ENCODE measurements around the gene SLC15A1. TPM values are rescaled to one million over a fixed set of nuclear protein-coding genes. Genes with fewer than 3 reads are reported as not detected.

Gene SLC15A1
- total and polyA plus RNA-seq, 2 donors (not counting 1 experiment from before 2014, with no cell fraction given): not detected

- Histone ChIP-seq H2AFZ (ENCODE audit: insufficient read depth, low read depth, low read length, poor library complexity, severe bottlenecking) (no peak overlapping the region), H3K79me2 (ENCODE audit: control insufficient read depth, insufficient read depth, low read length) (no peaks in the 10 kb centered on the region), H3K9me3 (ENCODE audit: control extremely low read depth in 1 of 3, control insufficient read depth in 2 of 3, insufficient read depth in 1 of 3, low read length in 2 of 3) (no peaks in the 10 kb centered on the region), H3K27me3 (replicated peaks in 1 of 4; ENCODE audit: control extremely low read depth in 1 of 4, control insufficient read depth in 3 of 4, insufficient read depth in 4 of 4, low read length in 3 of 4) (peaks cover 0 to 3% (median 1%) of the 10 kb centered on the region in 4 experiments), H3K9ac (ENCODE audit: low read length) (no peak overlapping the region), H3K36me3 (replicated peaks in 1 of 2; ENCODE audit: control extremely low read depth in 1 of 2, control insufficient read depth in 1 of 2, extremely low read depth in 1 of 2, insufficient read depth in 2 of 2, low read length in 1 of 2) (no peaks in the 10 kb centered on the region), H3K27ac (ENCODE audit: low read length in 2 of 2) (no peak overlapping the region), H3K4me3 (ENCODE audit: control extremely low read depth in 1 of 5, extremely low read depth in 1 of 5, insufficient read depth in 1 of 5, low read depth in 2 of 5, low read length in 4 of 5) (no peak overlapping the region), H3K4me1 (ENCODE audit: control insufficient read depth in 2 of 2, insufficient read depth in 2 of 2, low read length in 2 of 2) (no peaks in the 10 kb centered on the region), H3K4me2 (replicated peaks; ENCODE audit: low read depth, low read length, poor library complexity, severe bottlenecking) (no peak overlapping the region), H4K20me1 (ENCODE audit: control insufficient read depth, insufficient read depth, low read length, poor library complexity, severe bottlenecking) (no peaks in the 10 kb centered on the region)
- no peak overlapping the region for H3K4me3 Mint-ChIP-seq
- no peaks in the 10 kb centered on the region for H3K4me1 Mint-ChIP-seq
- ChIA-PET CTCF (interaction anchor here (2.6 to 3.1 kb wide), 2 partner anchors 13 to 220 kb away, joined by 9 to 18 read pairs; no protein-coding TSS in a partner anchor), POLR2A (no interaction called here)
- intact Hi-C loops (cut with micrococcal nuclease): no loop called here
- ATAC-seq (ENCODE audit: low read depth) (no peak), DNase-seq (no peak)
- H3K27me3 Mint-ChIP-seq: peaks cover 22% of the 10 kb centered on the region
- TF ChIP-seq CTCF (IDR thresholded peaks at IDR 0.05) (no peak), EZH2 (IDR thresholded peaks at IDR 0.05; ENCODE audit: borderline replicate concordance, insufficient read depth, low read depth, low read length, poor library complexity, severe bottlenecking) (no peak)
- H3K27ac Mint-ChIP-seq: no peak overlapping the region
- H3K9me3 Mint-ChIP-seq (ENCODE audit: insufficient read depth): no peaks in the 10 kb centered on the region
Observed at GRCh38 chr13:98665638-98665995, 86.9 kb downstream of the SLC15A1 start.

- TF ChIP-seq EZH2 (IDR thresholded peaks at IDR 0.05; ENCODE audit: borderline replicate concordance, insufficient read depth, low read depth, low read length, poor library complexity, severe bottlenecking) (no peak), CTCF (IDR thresholded peaks at IDR 0.05) (no peak)
- H3K9me3 ChIP-seq (ENCODE audit: control extremely low read depth in 1 of 3, control insufficient read depth in 2 of 3, insufficient read depth in 1 of 3, low read length in 2 of 3): no peaks in the 10 kb centered on the region
- peaks cover 0 to 3% (median 1%) of the 10 kb centered on the region in 4 experiments for H3K27me3 ChIP-seq (replicated peaks in 1 of 4; ENCODE audit: control extremely low read depth in 1 of 4, control insufficient read depth in 3 of 4, insufficient read depth in 4 of 4, low read length in 3 of 4)
- Mint-ChIP-seq H3K27ac (no peak overlapping the region), H3K4me3 (no peak overlapping the region), H3K27me3 (peaks cover 22% of the 10 kb centered on the region), H3K4me1 (no peaks in the 10 kb centered on the region), H3K9me3 (ENCODE audit: insufficient read depth) (no peaks in the 10 kb centered on the region)
- POLR2A ChIA-PET: no interaction called here
- H3K4me1 ChIP-seq (ENCODE audit: control insufficient read depth in 2 of 2, insufficient read depth in 2 of 2, low read length in 2 of 2): no peaks in the 10 kb centered on the region
- H3K9ac ChIP-seq (ENCODE audit: low read length): no peak overlapping the region
- H4K20me1 ChIP-seq (ENCODE audit: control insufficient read depth, insufficient read depth, low read length, poor library complexity, severe bottlenecking): no peaks in the 10 kb centered on the region
- ATAC-seq (ENCODE audit: low read depth): no peak
- CTCF ChIA-PET: interaction anchor here (2.6 to 3.1 kb wide), 2 partner anchors 12 to 219 kb away, joined by 9 to 18 read pairs; no protein-coding TSS in a partner anchor
- H2AFZ ChIP-seq (ENCODE audit: insufficient read depth, low read depth, low read length, poor library complexity, severe bottlenecking): no peak overlapping the region
- no peaks in the 10 kb centered on the region for H3K36me3 ChIP-seq (replicated peaks in 1 of 2; ENCODE audit: control extremely low read depth in 1 of 2, control insufficient read depth in 1 of 2, extremely low read depth in 1 of 2, insufficient read depth in 2 of 2, low read length in 1 of 2)
- no peak overlapping the region for H3K4me2 ChIP-seq (replicated peaks; ENCODE audit: low read depth, low read length, poor library complexity, severe bottlenecking)
- H3K79me2 ChIP-seq (ENCODE audit: control insufficient read depth, insufficient read depth, low read length): no peaks in the 10 kb centered on the region
- H3K4me3 ChIP-seq (ENCODE audit: control extremely low read depth in 1 of 5, extremely low read depth in 1 of 5, insufficient read depth in 1 of 5, low read depth in 2 of 5, low read length in 4 of 5): no peak overlapping the region
- intact Hi-C loops (cut with micrococcal nuclease): no loop called here
- DNase-seq: no peak
- 33% methylated on average over 1 of the region's 3 CpGs for WGBS (ENCODE audit: insufficient coverage)
- H3K27ac ChIP-seq (ENCODE audit: low read length in 2 of 2): no peak overlapping the region
Observed at GRCh38 chr13:98664924-98665637, 87.4 kb downstream of the SLC15A1 start.

Measured in B cell (primary cell).